HepG2 (cell line): ENCODE data around the gene ACAT2. TPM values are rescaled to one million over a fixed set of nuclear protein-coding genes. Genes with fewer than 3 reads are reported as not detected.

Experiments
- BORCS8-MEF2B ChIP-seq: sonication (generic); formaldehyde crosslinking; IDR thresholded peaks from 2 replicates; pipeline ENCODE4 v1.8.0; 2022; ENCODE audit warnings: mild to moderate bottlenecking, missing genetic modification reagents
- HNRNPL ChIP-seq: fragments of 200-400 bp; formaldehyde crosslinking; IDR thresholded peaks from 2 replicates; pipeline ENCODE4 v1.6.1; 2017; ENCODE audit warnings: mild to moderate bottlenecking, low read depth, low read length
- HNRNPUL1 ChIP-seq: fragments of 200-400 bp; formaldehyde crosslinking; IDR thresholded peaks from 2 replicates; pipeline ENCODE4 v1.6.1; 2017; ENCODE audit warnings: low read depth, mild to moderate bottlenecking, low read length, moderate library complexity
- NCOA2 ChIP-seq: sonication (generic); formaldehyde crosslinking; IDR thresholded peaks from 2 replicates; pipeline ENCODE4 v1.8.0; 2022; ENCODE audit warnings: inconsistent platforms
- SAFB2 ChIP-seq: sonication (generic); formaldehyde crosslinking; IDR thresholded peaks from 2 replicates; pipeline ENCODE4 v1.5.1; 2020; ENCODE audit warnings: missing genetic modification reagents, low read depth, mild to moderate bottlenecking, borderline replicate concordance
- SATB2 ChIP-seq: sonication (generic); formaldehyde crosslinking; IDR thresholded peaks from 2 replicates; pipeline ENCODE4 v1.5.0; 2020; ENCODE audit warnings: missing genetic modification reagents
- YEATS4 ChIP-seq: sonication (generic); formaldehyde crosslinking; IDR thresholded peaks from 2 replicates; pipeline ENCODE4 v1.4.0; 2020; ENCODE audit warnings: missing genetic modification reagents, borderline replicate concordance
- ZFAT ChIP-seq: sonication (generic); formaldehyde crosslinking; conservative IDR thresholded peaks from 2 replicates; pipeline ENCODE4 v1.8.1; 2023; ENCODE audit warnings: missing genetic modification reagents, inconsistent platforms
- ZFP41 ChIP-seq: sonication (generic); formaldehyde crosslinking; IDR thresholded peaks from 2 replicates; pipeline ENCODE4 v1.4.0; 2020; ENCODE audit warnings: mild to moderate bottlenecking, missing genetic modification reagents, borderline replicate concordance
- ZNF207 ChIP-seq: fragments of 450-650 bp; IDR thresholded peaks from 2 replicates; pipeline ENCODE4 v1.6.1; 2016; ENCODE audit warnings: antibody characterized with exemption, borderline replicate concordance
- ZNF230 ChIP-seq: sonication (generic); formaldehyde crosslinking; IDR thresholded peaks from 2 replicates; pipeline ENCODE4 v1.4.0; 2020; ENCODE audit warnings: mild to moderate bottlenecking, missing genetic modification reagents
- ZNF430 ChIP-seq: sonication (generic); formaldehyde crosslinking; IDR thresholded peaks from 2 replicates; pipeline ENCODE4 v1.9.0; 2021; ENCODE audit warnings: mild to moderate bottlenecking, missing genetic modification reagents
- ZNF567 ChIP-seq: sonication (generic); formaldehyde crosslinking; IDR thresholded peaks from 2 replicates; pipeline ENCODE4 v1.8.1; 2023; ENCODE audit warnings: mild to moderate bottlenecking, missing genetic modification reagents, borderline replicate concordance
- ZNF75D ChIP-seq: sonication (generic); formaldehyde crosslinking; IDR thresholded peaks from 2 replicates; pipeline ENCODE4 v1.8.1; 2023; ENCODE audit warnings: missing genetic modification reagents, mild to moderate bottlenecking, borderline replicate concordance
- ZNF766 ChIP-seq: sonication (generic); formaldehyde crosslinking; IDR thresholded peaks from 2 replicates; pipeline ENCODE4 v1.5.0; 2020; ENCODE audit warnings: missing genetic modification reagents, borderline replicate concordance
- ZNF782 ChIP-seq: sonication (generic); formaldehyde crosslinking; IDR thresholded peaks from 2 replicates; pipeline ENCODE4 v1.4.0; 2020; ENCODE audit warnings: missing genetic modification reagents, mild to moderate bottlenecking, borderline replicate concordance
- polyA plus RNA-seq, 8 experiments: library from polyadenylated mRNA; depleted of rRNA in 3 of 8; stranded (reverse) in 7 of 8; unstranded in 1 of 8; fragments of >200 nt; fragmentation: Illumina TruSeq in 4 of 8; extraction: Trizol in 4 of 8; gene quantifications; 2 replicates each; pipeline versions ENCODE4 v1.2.1 to v1.2.3, GENCODE V29; 2011 to 2016; ENCODE audit warnings: low read depth in 4 of 8, missing spikeins in 1 of 8, mixed read lengths in 1 of 8; ENCODE audit not compliant: insufficient read depth in 1 of 8
- total RNA-seq, 5 experiments: library from RNA; depleted of rRNA; stranded (reverse); fragments of >200 nt; fragmentation: Illumina TruSeq; extraction: Trizol; gene quantifications; 2 replicates each; pipeline ENCODE4 v1.2.3, GENCODE V29; 2016; ENCODE audit warnings: low read depth in 1 of 5
- TF ChIP-seq, protein P1 (sequence below), 2 experiments: fragments of 450-650 bp in 1 of 2; sonication (generic) in 1 of 2; formaldehyde crosslinking in 1 of 2; IDR thresholded peaks; 2 replicates each; pipeline versions ENCODE4 v1.6.1 to v1.8.0; 2016 to 2022; ENCODE audit warnings: antibody characterized with exemption in 1 of 2, mild to moderate bottlenecking in 1 of 2, missing genetic modification reagents in 1 of 2
- TF ChIP-seq, protein P2 (sequence below): sonication (generic); formaldehyde crosslinking; IDR thresholded peaks from 2 replicates; pipeline ENCODE4 v1.5.0; 2020; ENCODE audit warnings: mild to moderate bottlenecking, missing genetic modification reagents, moderate library complexity

The ACAT2 gene
- total and polyA plus RNA-seq, 2 of the 13 experiments (the other 11 are each of a cell fraction or from before 2014, with no cell fraction given), result 121 to 534 TPM

DNA sequence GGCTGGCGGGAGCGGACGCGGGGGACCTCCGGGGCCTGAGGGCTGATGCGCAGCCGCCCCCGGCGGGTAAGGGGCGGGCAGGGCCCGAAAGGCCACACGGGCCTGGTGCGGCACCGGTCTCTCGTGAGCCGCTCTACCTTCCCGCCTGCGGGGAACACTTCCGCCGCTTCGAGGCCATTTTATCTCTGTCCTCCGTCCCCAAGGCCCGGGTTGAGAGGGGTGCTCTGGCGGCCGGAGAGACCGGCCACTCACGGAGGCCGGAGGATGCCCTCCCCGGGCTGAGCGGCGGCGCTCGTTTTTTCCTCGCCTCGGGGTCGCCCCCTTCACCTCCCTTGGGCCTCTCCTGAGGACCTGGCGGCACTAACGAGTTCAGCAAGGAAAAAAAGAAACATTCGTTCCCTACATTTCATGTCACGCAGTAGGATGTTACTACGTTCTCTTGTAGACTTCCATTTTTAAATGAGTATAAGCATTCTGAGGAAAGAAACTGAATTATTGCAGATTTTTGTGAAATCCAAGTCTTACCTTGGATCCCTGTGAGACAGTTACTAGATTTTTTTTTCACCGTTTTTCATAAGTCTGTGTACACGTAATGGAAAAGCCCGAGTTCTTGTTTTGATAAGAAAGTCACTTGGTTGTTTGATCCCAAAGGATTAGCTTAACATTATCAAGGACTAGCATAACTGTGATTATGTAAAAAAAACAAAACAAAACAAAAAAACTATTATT lies 34.0 kb upstream of the ACAT2 start (continued):
- TF ChIP-seq, protein P1, sequence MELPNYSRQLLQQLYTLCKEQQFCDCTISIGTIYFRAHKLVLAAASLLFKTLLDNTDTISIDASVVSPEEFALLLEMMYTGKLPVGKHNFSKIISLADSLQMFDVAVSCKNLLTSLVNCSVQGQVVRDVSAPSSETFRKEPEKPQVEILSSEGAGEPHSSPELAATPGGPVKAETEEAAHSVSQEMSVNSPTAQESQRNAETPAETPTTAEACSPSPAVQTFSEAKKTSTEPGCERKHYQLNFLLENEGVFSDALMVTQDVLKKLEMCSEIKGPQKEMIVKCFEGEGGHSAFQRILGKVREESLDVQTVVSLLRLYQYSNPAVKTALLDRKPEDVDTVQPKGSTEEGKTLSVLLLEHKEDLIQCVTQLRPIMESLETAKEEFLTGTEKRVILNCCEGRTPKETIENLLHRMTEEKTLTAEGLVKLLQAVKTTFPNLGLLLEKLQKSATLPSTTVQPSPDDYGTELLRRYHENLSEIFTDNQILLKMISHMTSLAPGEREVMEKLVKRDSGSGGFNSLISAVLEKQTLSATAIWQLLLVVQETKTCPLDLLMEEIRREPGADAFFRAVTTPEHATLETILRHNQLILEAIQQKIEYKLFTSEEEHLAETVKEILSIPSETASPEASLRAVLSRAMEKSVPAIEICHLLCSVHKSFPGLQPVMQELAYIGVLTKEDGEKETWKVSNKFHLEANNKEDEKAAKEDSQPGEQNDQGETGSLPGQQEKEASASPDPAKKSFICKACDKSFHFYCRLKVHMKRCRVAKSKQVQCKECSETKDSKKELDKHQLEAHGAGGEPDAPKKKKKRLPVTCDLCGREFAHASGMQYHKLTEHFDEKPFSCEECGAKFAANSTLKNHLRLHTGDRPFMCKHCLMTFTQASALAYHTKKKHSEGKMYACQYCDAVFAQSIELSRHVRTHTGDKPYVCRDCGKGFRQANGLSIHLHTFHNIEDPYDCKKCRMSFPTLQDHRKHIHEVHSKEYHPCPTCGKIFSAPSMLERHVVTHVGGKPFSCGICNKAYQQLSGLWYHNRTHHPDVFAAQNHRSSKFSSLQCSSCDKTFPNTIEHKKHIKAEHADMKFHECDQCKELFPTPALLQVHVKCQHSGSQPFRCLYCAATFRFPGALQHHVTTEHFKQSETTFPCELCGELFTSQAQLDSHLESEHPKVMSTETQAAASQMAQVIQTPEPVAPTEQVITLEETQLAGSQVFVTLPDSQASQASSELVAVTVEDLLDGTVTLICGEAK (IDR thresholded peaks at IDR 0.05), result no peak
- TF ChIP-seq, protein P1 (CRISPR knock-in tag; IDR thresholded peaks at IDR 0.05), result no peak
- TF ChIP-seq NCOA2 (peak; percentile 28; the same call in 1 of the 2 replicates), ZNF75D (CRISPR knock-in tag) (no peak), ZNF567 (CRISPR knock-in tag) (0 out of 2 replicates have a peak, but pooled peaks have one; percentile 43), ZFAT (CRISPR knock-in tag) (no peak), SATB2 (CRISPR knock-in tag) (no peak), ZNF782 (CRISPR knock-in tag) (peak; percentile 41; the same call in 1 of the 2 replicates), ZFP41 (peak; percentile 33; the same call in 1 of the 2 replicates), SAFB2 (CRISPR knock-in tag) (no peak), ZNF207 (no peak), HNRNPUL1 (no peak), HNRNPL (0 out of 2 replicates have a peak, but pooled peaks have one; percentile 47), BORCS8-MEF2B (CRISPR knock-in tag) (0 out of 2 replicates have a peak, but pooled peaks have one; percentile 27), ZNF766 (CRISPR knock-in tag) (0 out of 2 replicates have a peak, but pooled peaks have one; percentile 1), ZNF430 (no peak), YEATS4 (CRISPR knock-in tag) (no peak), ZNF230 (peak; percentile 44; the same call in 1 of the 2 replicates)
- TF ChIP-seq, protein P2, sequence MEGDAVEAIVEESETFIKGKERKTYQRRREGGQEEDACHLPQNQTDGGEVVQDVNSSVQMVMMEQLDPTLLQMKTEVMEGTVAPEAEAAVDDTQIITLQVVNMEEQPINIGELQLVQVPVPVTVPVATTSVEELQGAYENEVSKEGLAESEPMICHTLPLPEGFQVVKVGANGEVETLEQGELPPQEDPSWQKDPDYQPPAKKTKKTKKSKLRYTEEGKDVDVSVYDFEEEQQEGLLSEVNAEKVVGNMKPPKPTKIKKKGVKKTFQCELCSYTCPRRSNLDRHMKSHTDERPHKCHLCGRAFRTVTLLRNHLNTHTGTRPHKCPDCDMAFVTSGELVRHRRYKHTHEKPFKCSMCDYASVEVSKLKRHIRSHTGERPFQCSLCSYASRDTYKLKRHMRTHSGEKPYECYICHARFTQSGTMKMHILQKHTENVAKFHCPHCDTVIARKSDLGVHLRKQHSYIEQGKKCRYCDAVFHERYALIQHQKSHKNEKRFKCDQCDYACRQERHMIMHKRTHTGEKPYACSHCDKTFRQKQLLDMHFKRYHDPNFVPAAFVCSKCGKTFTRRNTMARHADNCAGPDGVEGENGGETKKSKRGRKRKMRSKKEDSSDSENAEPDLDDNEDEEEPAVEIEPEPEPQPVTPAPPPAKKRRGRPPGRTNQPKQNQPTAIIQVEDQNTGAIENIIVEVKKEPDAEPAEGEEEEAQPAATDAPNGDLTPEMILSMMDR (CRISPR knock-in tag), result 0 out of 2 replicates have a peak, but pooled peaks have one; percentile 5
